Activated naive CD8-positive, alpha-beta T cell treated with anti-CD3 and anti-CD28 coated beads, Interleukin-2, amount 10 ng/mL, durations not matched to agents 7 days and 5 days (primary cell): ENCODE results near the gene CSMD2. TPM values are rescaled to one million over a fixed set of nuclear protein-coding genes. Genes with fewer than 3 reads are reported as not detected.

Source experiments
- ATAC-seq: fragments of 150-1000 bp; cut with Tn5 transposase; one replicate; pipeline ENCODE4 v1.10.0; 2021; ENCODE audit warnings: low read depth, moderate library complexity
- POLR2A ChIA-PET: fragments of 350-600 bp; sonication (Branson Sonifier 250); formaldehyde crosslinking; loops from one replicate; lab custom pipeline; 2021; ENCODE audit warnings: antibody characterized with exemption; lab: Charles Lee
- DNase-seq: peaks from one replicate; pipeline ENCODE4 v3.0.0; 2021
- H3K27ac Mint-ChIP-seq: one replicate; pipeline ENCODE4 v1.8.0; 2022; ENCODE audit warnings: mild to moderate bottlenecking, mixed read lengths
- H3K27me3 Mint-ChIP-seq: one replicate; pipeline ENCODE4 v1.8.0; 2022; ENCODE audit warnings: mild to moderate bottlenecking, moderate library complexity, mixed read lengths
- H3K36me3 Mint-ChIP-seq: one replicate; pipeline ENCODE4 v1.8.0; 2021; ENCODE audit warnings: mild to moderate bottlenecking, mixed read lengths
- H3K4me1 Mint-ChIP-seq: one replicate; pipeline ENCODE4 v1.8.0; 2021; ENCODE audit warnings: mixed read lengths
- H3K4me3 Mint-ChIP-seq: one replicate; pipeline ENCODE4 v1.8.0; 2022; ENCODE audit warnings: mild to moderate bottlenecking, moderate library complexity, mixed read lengths
- H3K9me3 Mint-ChIP-seq: one replicate; pipeline ENCODE4 v1.8.0; 2021; ENCODE audit warnings: mixed read lengths
- total RNA-seq, 2 experiments: library from RNA; stranded (reverse); gene quantifications; one replicate each; pipeline ENCODE4 v1.2.3, GENCODE V29; 2021

The CSMD2 gene
- total RNA-seq, 2 experiments from 2014 or later: not detected

GRCh38 chr1:33697816-33698215 is 467.2 kb downstream of the CSMD2 start:
- Mint-ChIP-seq H3K27ac (no peak overlapping the region), H3K9me3 (no peaks in the 10 kb centered on the region), H3K27me3 (peaks cover 2% of the 10 kb centered on the region), H3K4me3 (no peak overlapping the region), H3K36me3 (no peaks in the 10 kb centered on the region), H3K4me1 (no peaks in the 10 kb centered on the region)
- POLR2A ChIA-PET: no interaction called here
- no peak for ATAC-seq
- no peak for DNase-seq

- Mint-ChIP-seq H3K4me1 (no peaks in the 10 kb centered on the region), H3K27ac (no peak overlapping the region), H3K36me3 (no peaks in the 10 kb centered on the region), H3K4me3 (no peak overlapping the region), H3K9me3 (no peaks in the 10 kb centered on the region), H3K27me3 (peaks cover 2% of the 10 kb centered on the region)
- POLR2A ChIA-PET: no interaction called here
- no peak for DNase-seq
- no peak for ATAC-seq
These were observed 468.1 kb downstream of the CSMD2 start for GRCh38 chr1:33696962-33697361.

- ATAC-seq: no peak
These were observed 468.7 kb downstream of the CSMD2 start for GRCh38 chr1:33696311-33696710.

GRCh38 chr1:33692206-33693188 is 472.5 kb downstream of the CSMD2 start:
- Mint-ChIP-seq H3K27me3 (peaks cover 11% of the 10 kb centered on the region), H3K4me3 (no peak overlapping the region), H3K36me3 (no peaks in the 10 kb centered on the region), H3K4me1 (no peaks in the 10 kb centered on the region), H3K27ac (no peak overlapping the region), H3K9me3 (no peaks in the 10 kb centered on the region)
- no peak for DNase-seq
- POLR2A ChIA-PET: no interaction called here
- no peak for ATAC-seq

More at GRCh38 chr1:33696311-33696710, 468.7 kb downstream of the CSMD2 start:
- Mint-ChIP-seq H3K27me3 (peaks cover 2% of the 10 kb centered on the region), H3K4me1 (no peaks in the 10 kb centered on the region), H3K27ac (no peak overlapping the region), H3K4me3 (no peak overlapping the region), H3K36me3 (no peaks in the 10 kb centered on the region), H3K9me3 (no peaks in the 10 kb centered on the region)
- POLR2A ChIA-PET: no interaction called here
- no peak for DNase-seq

DNA sequence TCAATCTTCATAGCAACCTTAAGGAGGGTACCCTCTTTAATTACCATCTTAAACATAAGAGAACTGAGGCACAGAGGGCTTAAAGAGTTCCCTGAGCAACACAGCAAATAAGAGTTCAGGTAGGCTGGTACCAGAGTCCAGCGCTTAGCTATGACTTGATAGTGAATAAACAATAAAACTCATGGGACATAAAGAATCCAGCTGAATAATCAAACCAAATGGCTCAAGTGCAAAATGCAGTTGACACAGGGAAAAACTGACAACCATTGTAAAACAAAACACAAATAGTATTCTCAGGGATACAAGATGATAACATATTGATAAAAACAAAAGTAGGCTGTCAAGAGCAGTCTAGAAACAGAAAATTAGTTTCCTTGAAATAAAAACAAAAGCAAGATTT is 478.0 kb downstream of the CSMD2 start:
- H3K4me3 Mint-ChIP-seq: no peak overlapping the region
- H3K27me3 Mint-ChIP-seq: peaks cover 17% of the 10 kb centered on the region
- H3K4me1 Mint-ChIP-seq: no peaks in the 10 kb centered on the region
- H3K9me3 Mint-ChIP-seq: no peaks in the 10 kb centered on the region
- POLR2A ChIA-PET: no interaction called here
- H3K36me3 Mint-ChIP-seq: no peaks in the 10 kb centered on the region
- DNase-seq (no peak), ATAC-seq (no peak)
- H3K27ac Mint-ChIP-seq: no peak overlapping the region

GRCh38 chr1:33686551-33686950 is 478.5 kb downstream of the CSMD2 start:
- Mint-ChIP-seq H3K4me3 (no peak overlapping the region), H3K4me1 (no peaks in the 10 kb centered on the region), H3K36me3 (no peaks in the 10 kb centered on the region), H3K27me3 (peaks cover 17% of the 10 kb centered on the region), H3K9me3 (no peaks in the 10 kb centered on the region), H3K27ac (no peak overlapping the region)
- POLR2A ChIA-PET: no interaction called here
- DNase-seq (no peak), ATAC-seq (no peak)

DNA sequence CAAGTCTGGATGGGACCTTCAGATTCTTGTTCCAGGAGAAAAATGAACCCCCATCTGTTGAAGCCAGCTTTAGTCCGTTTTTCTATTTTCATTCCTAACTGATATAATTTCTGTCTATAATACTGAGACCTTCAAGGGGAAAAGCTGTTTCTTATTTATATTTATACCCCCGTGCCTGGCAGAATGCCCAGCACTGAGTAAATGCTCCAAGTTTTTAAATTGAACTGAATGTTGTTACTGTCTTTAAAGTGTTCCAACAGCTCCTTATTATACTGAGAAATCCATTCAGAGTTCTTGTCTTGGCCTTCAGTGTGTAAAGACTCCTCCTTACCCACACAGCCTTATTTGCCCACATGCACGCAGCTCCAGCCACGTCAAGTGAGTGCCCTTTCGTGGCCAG is 479.8 kb downstream of the CSMD2 start:
- Mint-ChIP-seq H3K27me3 (peaks cover 19% of the 10 kb centered on the region), H3K36me3 (no peaks in the 10 kb centered on the region), H3K9me3 (no peaks in the 10 kb centered on the region), H3K4me3 (no peak overlapping the region), H3K27ac (no peak overlapping the region), H3K4me1 (no peaks in the 10 kb centered on the region)
- ATAC-seq: no peak
- POLR2A ChIA-PET: no interaction called here
- no peak for DNase-seq

- Mint-ChIP-seq H3K36me3 (no peaks in the 10 kb centered on the region), H3K27me3 (peaks cover 19% of the 10 kb centered on the region)
- POLR2A ChIA-PET: no interaction called here
These were observed 480.4 kb downstream of the CSMD2 start for GRCh38 chr1:33684396-33685179.

GRCh38 chr1:33683913-33684312 is 481.1 kb downstream of the CSMD2 start:
- POLR2A ChIA-PET: no interaction called here
- no peaks in the 10 kb centered on the region for H3K36me3 Mint-ChIP-seq
- DNase-seq: no peak
- H3K9me3 Mint-ChIP-seq: no peaks in the 10 kb centered on the region
- H3K4me3 Mint-ChIP-seq: no peak overlapping the region
- H3K27me3 Mint-ChIP-seq: peaks cover 16% of the 10 kb centered on the region
- no peak for ATAC-seq
- H3K27ac Mint-ChIP-seq: no peak overlapping the region
- H3K4me1 Mint-ChIP-seq: no peaks in the 10 kb centered on the region

More at GRCh38 chr1:33684396-33685179, 480.4 kb downstream of the CSMD2 start:
- no peak overlapping the region for H3K4me3 Mint-ChIP-seq
- ATAC-seq (no peak), DNase-seq (no peak)
- H3K4me1 Mint-ChIP-seq: no peaks in the 10 kb centered on the region
- H3K9me3 Mint-ChIP-seq: no peaks in the 10 kb centered on the region
- H3K27ac Mint-ChIP-seq: no peak overlapping the region

GRCh38 chr1:33682371-33682770 is 482.7 kb downstream of the CSMD2 start:
- Mint-ChIP-seq H3K27me3 (peaks cover 9% of the 10 kb centered on the region), H3K27ac (no peak overlapping the region), H3K4me3 (no peak overlapping the region), H3K4me1 (no peaks in the 10 kb centered on the region), H3K9me3 (peaks cover 3% of the 10 kb centered on the region), H3K36me3 (no peaks in the 10 kb centered on the region)
- no peak for DNase-seq
- no peak for ATAC-seq
- POLR2A ChIA-PET: no interaction called here

- Mint-ChIP-seq H3K36me3 (no peaks in the 10 kb centered on the region), H3K27me3 (peaks cover 5% of the 10 kb centered on the region), H3K9me3 (peaks cover 3% of the 10 kb centered on the region), H3K4me1 (no peaks in the 10 kb centered on the region), H3K27ac (no peak overlapping the region), H3K4me3 (no peak overlapping the region)
- POLR2A ChIA-PET: interaction anchor here (0.6 kb wide), 1 partner anchor 1158 kb away, joined by 3 read pairs; no protein-coding TSS in a partner anchor
- DNase-seq (no peak), ATAC-seq (no peak)
These were observed 484.7 kb downstream of the CSMD2 start for GRCh38 chr1:33680281-33680840.

- no peak overlapping the region for H3K4me3 Mint-ChIP-seq
These were observed 494.5 kb downstream of the CSMD2 start for GRCh38 chr1:33670567-33670966.

GRCh38 chr1:33668695-33669094 is 496.3 kb downstream of the CSMD2 start:
- Mint-ChIP-seq H3K36me3 (no peaks in the 10 kb centered on the region), H3K27me3 (peaks cover 5% of the 10 kb centered on the region), H3K4me3 (no peak overlapping the region), H3K4me1 (no peaks in the 10 kb centered on the region), H3K9me3 (peaks cover 5% of the 10 kb centered on the region), H3K27ac (no peak overlapping the region)
- DNase-seq: no peak
- ATAC-seq: no peak
- POLR2A ChIA-PET: no interaction called here

More at GRCh38 chr1:33670567-33670966, 494.5 kb downstream of the CSMD2 start:
- Mint-ChIP-seq H3K4me1 (no peaks in the 10 kb centered on the region), H3K27me3 (peaks cover 6% of the 10 kb centered on the region), H3K36me3 (no peaks in the 10 kb centered on the region), H3K9me3 (peaks cover 5% of the 10 kb centered on the region), H3K27ac (no peak overlapping the region)
- DNase-seq: no peak
- POLR2A ChIA-PET: no interaction called here
- ATAC-seq: no peak
